Activated CD4-positive, alpha-beta T cell treated with anti-CD3 and anti-CD28 coated beads, Interleukin-2, amount 50 U/mL, for 4 hours (primary cell): ENCODE measurements around the gene DHX32.
"Not testable (repeated sequence)": the region's sequence is repeated elsewhere in the genome, so short reads cannot be mapped to it uniquely, and the experiment has no call there.

ENCODE experiments used
- DNase-seq, 2 experiments: peaks; one replicate each; pipeline ENCODE4 v3.0.0-alpha.2; 2020

DHX32 gene

GRCh38 chr10:125895130-125896087, 14.3 kb upstream of the DHX32 start:
- peak; percentile 5 to 9 for DNase-seq

GRCh38 chr10:125894176-125894575, 13.1 kb upstream of the DHX32 start:
- DNase-seq, result not testable (repeated sequence)

- DNase-seq, result not testable (repeated sequence)
These were observed 11.3 kb upstream of the DHX32 start for GRCh38 chr10:125892402-125892801.

DNA sequence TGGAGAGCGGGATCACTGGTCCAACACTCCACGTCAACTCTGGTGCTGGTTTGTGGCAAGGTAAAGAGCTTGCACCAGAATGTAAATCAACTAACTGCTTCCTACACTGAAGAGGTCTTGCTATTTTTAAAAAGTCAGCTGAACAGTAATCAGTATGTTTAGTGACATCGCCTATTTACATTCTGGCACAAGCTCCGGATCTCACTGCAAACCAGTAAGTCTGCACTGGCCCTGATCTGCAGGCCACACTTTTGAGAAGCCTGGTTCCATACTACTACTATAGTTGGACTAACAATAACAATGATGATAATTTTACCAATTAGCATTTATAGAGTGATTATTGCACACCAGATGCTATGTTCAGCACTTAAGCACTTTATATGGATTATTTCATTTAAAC, 8.3 kb upstream of the DHX32 start:
- DNase-seq, result not testable (repeated sequence)

- no peak for DNase-seq
These were observed 5.9 kb upstream of the DHX32 start for GRCh38 chr10:125886914-125887512.

GRCh38 chr10:125883211-125883610, 2.1 kb upstream of the DHX32 start:
- DNase-seq, result no peak

GRCh38 chr10:125882596-125882995, 1.5 kb upstream of the DHX32 start:
- no peak for DNase-seq

DNA sequence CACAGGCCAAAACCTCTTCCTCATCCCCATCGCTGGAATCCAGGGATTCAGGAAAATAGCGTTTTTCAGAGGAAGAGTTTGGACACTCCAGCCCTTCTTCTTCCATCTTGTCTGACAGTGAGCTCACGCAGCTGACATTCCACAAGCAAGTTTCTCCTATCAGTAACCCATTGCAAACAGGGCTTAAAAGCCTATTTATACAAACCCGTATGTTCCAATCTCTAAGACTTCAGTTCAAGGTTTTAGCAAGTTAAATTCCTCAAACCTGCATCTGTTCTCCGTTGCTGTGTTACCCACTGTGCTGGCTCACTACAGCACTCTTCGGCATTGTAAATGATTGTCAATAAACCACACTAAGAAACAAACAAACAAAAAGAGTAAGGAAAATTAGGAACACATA, 373 bp downstream of the DHX32 start:
- DNase-seq, result no peak

- DNase-seq, result no peak
These were observed 1.9 kb downstream of the DHX32 start for GRCh38 chr10:125878957-125879835.

GRCh38 chr10:125871338-125871737, 9.8 kb downstream of the DHX32 start:
- DNase-seq, result no peak

GRCh38 chr10:125868372-125868975, 12.6 kb downstream of the DHX32 start:
- DNase-seq, result peak in 1 of 2 experiments; percentile 14

- DNase-seq, result no peak
These were observed 14.6 kb downstream of the DHX32 start for GRCh38 chr10:125866421-125867029.

DNA sequence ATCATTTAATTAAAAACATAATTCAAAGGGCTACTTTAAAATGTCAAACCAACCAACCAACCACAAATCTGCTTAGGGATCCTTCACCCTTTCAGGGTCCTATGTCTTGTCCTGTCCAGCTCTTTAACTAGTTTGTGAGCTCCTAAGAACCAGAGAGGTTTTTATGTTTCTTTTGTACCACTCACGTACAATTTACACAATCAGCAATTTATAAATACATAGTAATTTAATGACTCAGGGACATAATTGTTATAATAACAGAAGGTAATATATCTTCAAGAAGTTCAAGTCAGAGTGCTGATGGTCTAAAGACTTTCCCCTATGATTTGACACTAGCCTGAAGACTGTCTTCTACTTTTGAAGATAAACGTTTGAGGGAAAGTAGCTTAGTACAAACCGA, 16.0 kb downstream of the DHX32 start:
- DNase-seq, result no peak

DNA sequence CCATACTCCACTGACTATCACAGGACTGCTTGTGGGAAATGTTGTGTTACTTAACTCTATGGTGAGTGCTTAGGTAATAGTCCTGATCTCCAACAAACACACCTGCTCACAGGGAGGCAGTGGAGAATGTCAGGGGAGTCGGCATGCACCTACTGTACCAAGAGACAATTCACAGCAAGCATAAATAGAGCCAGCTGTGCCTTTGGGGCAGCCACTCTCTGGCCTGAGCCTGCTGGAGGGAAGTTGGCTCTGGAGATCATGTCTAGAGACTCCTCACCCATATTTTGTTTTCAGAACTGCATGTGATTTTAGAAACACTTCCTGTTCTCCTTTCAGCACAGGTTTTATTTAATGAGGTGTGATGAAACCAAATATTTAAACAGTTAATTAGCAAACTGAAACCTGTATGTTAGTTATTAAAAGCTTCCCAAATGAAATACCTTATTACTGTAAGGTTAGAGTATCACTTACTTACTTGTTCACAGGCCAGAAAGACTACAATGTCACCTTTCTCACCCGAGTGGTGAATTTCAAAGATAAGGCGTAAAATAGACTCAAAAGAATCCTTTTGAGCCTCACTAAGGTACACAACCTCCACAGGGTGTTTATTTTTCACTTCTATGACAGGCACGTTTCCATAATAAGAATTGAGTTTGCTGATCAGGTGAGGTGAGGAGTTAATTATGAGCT, 21.8 kb downstream of the DHX32 start:
- DNase-seq, result no peak

DNA sequence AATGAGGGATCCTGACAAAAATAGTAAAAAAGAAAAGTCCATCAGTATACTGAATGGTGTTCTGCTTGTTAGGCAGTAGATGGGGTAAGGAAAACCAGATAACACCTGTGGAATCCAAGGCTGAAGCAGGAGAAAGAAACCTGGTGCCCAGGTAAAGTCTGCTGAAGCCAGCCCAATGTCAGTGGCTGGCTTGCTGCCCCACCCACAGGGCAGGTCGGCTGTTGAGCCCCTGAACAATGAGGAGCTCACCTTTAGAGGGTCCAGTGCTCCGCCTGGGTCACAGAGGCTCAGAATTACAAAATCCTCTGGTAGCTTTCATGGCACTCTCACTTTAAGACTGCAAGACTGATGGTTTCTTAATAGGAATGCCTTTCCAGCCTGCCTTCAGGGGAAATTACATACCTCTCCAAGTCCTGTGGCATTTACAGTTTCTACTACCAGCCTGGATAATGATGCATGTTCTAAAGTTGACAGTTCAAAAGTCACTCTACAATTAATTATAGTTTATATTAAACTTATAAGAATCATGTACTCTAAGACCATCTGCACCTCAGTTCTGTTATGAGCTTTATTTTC, 23.8 kb downstream of the DHX32 start:
- no peak for DNase-seq

DNA sequence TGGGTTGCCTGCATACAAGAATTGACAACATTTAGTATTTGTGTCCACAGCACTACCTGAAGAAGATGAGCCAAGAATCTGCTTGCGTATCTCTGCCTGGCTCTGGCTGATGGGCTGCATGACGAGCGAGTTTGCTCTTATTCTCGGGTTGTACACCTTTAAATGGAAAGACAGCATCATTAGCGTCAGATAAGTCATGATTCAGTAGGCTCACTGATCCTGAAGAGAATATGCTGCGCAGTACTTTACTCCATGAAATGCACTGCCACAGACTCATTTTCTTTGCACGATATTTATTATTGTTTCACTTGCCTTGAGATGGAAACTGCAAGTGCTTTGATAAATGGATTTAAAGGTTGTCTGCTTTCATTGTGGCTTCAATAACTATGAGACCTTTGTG, 28.6 kb downstream of the DHX32 start:
- DNase-seq, result no peak

DNA sequence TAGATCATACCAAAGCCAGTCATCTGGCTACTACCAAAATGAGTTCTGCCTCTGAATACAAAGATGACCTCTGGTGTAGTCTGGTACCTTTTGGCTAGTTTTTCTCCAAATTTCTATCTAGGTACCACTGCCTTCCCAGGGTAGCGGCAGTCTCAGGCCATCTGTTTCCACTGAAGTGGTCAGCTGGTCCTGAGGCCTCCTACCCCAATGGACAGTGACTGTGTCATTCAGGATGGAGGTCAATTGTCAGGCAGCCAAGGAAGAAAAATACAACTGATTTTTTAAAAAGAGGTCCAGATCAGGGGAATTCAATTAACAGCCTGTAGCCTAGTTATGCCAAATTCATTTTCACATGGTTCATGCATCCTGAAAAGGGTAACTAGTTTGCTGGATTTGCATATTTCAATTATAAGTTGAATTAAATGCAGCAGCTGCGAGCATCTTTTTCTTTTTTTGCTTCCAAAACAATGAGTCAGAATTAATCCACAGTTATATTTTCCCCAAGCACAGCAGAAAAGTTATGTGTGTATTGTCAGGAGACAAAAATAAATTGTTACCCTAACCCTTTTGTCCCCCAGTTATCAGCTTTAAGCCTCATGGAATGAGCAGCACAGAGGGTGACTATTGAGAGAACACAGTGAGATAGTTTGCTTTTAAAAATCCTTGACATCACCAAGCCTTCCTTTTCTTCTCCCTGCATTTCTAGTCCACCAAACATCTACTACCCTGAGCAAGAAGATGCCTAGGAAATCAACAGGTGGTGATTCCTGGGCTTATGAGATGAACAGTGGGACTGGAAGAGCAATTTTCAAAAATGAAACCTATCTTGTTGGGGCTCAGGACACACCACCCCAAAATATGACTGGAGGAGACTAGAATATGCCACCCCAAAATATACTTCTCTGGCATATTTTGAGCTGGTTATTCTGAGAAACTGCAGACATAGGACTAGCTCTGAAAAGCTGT, 30.0 kb downstream of the DHX32 start:
- DNase-seq, result no peak

DNA sequence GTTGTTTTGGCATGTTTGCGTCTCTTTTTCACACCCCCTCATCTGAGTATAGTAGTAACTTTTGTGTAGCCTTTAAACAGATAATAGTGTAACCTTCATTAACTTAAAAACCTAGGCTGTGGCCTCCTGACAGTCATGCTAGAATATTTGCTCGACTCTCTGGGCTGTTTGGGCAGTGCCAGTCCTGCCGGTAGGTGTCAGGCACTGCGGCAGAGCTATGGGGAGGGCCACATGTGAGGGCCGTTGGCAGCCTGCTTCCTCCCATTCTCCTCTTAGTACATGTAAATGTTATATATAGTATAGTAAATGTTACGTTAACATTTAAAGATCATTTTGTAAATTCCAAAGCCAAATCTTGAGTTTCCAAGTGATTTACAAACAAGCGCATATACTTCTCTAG, 31.6 kb downstream of the DHX32 start:
- DNase-seq, result no peak

DNA sequence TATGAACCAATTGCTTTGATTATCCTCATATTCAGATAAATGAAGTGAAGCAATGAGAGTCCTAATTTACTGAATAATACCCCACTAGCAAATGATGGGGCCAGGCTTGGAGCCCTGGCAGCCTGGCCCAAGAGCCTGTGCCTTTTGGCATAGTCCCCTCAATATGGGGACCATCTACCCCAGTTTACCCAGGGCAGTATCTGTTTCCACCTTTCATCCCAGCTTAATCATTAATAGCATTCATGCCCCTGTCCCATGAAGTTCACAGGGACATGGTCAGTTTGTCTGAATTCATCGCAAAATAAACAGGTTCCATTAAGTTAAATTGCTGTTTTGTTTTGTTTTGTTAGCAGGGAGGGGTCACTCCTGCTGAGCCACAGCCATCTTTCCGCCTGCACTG, 32.2 kb downstream of the DHX32 start:
- no peak for DNase-seq

DNA sequence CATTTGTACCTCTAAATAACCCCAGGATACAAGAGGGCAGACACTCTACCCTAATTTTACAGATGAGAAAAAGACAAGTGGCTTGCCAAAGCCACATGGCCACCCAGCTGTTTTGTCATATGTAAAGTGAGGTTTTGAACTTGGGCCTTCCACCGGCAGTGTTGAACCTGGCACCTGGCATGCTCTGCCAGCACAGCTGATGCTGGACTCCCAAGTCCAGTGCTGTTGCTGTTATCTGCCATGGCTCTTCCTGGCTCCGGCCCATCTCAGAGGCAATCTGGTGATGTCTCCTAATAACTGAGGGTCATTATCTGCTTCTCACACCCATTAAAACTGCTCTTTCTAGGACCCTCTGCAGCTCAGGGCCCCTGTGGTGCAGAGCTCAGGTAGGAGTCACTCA, 32.7 kb downstream of the DHX32 start:
- DNase-seq, result no peak
